Transverse colon (tissue), 4 donors: ENCODE data around the gene HSD17B13. TPM values are rescaled to one million over a fixed set of nuclear protein-coding genes. Genes with fewer than 3 reads are reported as not detected.

Source experiments
- DNase-seq: peaks from one replicate; pipeline ENCODE4 v3.0.0-alpha.2; 2019
- H3K27ac ChIP-seq, 4 donors: fragments of 200-600 bp; sonication (generic); 2 replicates each; pipeline ENCODE4 v1.5.1; 2016 to 2018; ENCODE audit warnings: inconsistent platforms in 4 of 4
- H3K27me3 ChIP-seq: fragments of 200-600 bp; sonication (generic); 2 replicates; pipeline ENCODE4 v1.5.1; 2017; ENCODE audit warnings: inconsistent platforms
- H3K36me3 ChIP-seq, 4 donors: fragments of 200-600 bp; sonication (generic); 2 replicates each; pipeline ENCODE4 v1.5.1; 2017 to 2019; ENCODE audit warnings: inconsistent platforms in 4 of 4
- H3K4me1 ChIP-seq, 4 donors: fragments of 200-600 bp; sonication (generic); 2 replicates each; pipeline ENCODE4 v1.5.1; 2017 to 2020; ENCODE audit warnings: inconsistent platforms in 4 of 4
- H3K4me3 ChIP-seq, 4 donors: fragments of 200-600 bp; sonication (generic); 1 replicate in 1 of 4; 2 replicates in 3 of 4; pipeline versions ENCODE4 v1.5.1 to v1.6.1; 2017 to 2019; ENCODE audit warnings: inconsistent platforms in 4 of 4
- H3K9me3 ChIP-seq, 2 donors: fragments of 200-600 bp; sonication (generic); 2 replicates each; pipeline ENCODE4 v1.5.1; 2017 to 2019; ENCODE audit warnings: inconsistent platforms in 2 of 2
- EP300 ChIP-seq: sonication (generic); formaldehyde crosslinking; IDR thresholded peaks from one replicate; pipeline ENCODE4 v1.6.1; 2017; ENCODE audit warnings: antibody characterized with exemption, low read depth
- POLR2A ChIP-seq: fragments of 450-650 bp; IDR thresholded peaks from one replicate; pipeline ENCODE4 v1.6.1; 2016; ENCODE audit warnings: antibody characterized with exemption, mild to moderate bottlenecking, moderate library complexity
- POLR2AphosphoS5 ChIP-seq, 3 donors: sonication (generic); formaldehyde crosslinking; IDR thresholded peaks; one replicate each; pipeline ENCODE4 v1.6.1; 2016; ENCODE audit warnings: antibody characterized with exemption in 3 of 3
- WGBS, 2 donors: methylation state at CpG; one replicate each; pipeline ENCODE4 v1.1.5; 2018; ENCODE audit warnings: low coverage in 1 of 2; 5-methylcytosine and 5-hydroxymethylcytosine counted together
- in situ Hi-C, 4 donors: fragments of 200-750 bp; cut with MboI; loops; one replicate each; pipeline versions ENCODE4 v1.15.0 to v1.15.1; 2017; ENCODE audit warnings: low sequenced_read_pairs in 3 of 4, low pct_ligation_motif_present in 1 of 4, low pct_unique_long_range_greater_than_20kb in 1 of 4
- intact Hi-C: fragments of 100-400 bp; cut with DNase I; formaldehyde crosslinking; loops from one replicate; pipeline ENCODE4 v1.15.1; 2023; ENCODE audit warnings: low total_unique reads
- total RNA-seq, 4 donors: library from RNA; depleted of rRNA; stranded (reverse); fragments of >200 nt; gene quantifications; one replicate each; pipeline ENCODE4 v1.1.0, GENCODE V29; 2016
- TF ChIP-seq, protein P1 (sequence below), 5 experiments: fragments of 200-600 bp in 3 of 5; fragments of 450-650 bp in 2 of 5; sonication (generic) in 3 of 5; IDR thresholded peaks; 1 replicate in 2 of 5; 2 replicates in 3 of 5; pipeline ENCODE4 v1.5.1; 2016 to 2017; ENCODE audit warnings: antibody characterized with exemption in 5 of 5, inconsistent platforms in 3 of 5, mild to moderate bottlenecking in 2 of 5, moderate library complexity in 1 of 5

Gene HSD17B13
- total RNA-seq, 4 donors from 2014 or later: 1.1 to 1.9 TPM; not detected in 2

DNA sequence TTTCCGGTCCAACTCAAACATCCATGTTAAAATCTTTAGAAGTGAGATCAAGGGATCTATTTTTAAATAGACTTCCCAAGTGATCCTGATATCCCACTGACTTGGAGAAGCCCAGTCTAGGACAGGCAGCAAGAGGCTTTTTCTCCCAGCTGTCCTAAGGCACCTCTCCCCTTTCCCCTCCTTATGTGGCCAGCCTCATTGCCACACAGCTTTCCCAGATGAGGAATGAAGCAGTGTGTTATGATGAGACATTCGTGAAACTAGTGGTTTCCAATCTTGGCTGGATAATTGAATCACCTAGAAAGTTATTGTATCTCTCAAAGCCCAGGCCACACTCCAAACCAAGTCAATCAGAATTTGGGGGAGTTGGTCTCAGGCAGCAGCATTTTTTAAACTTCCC lies 16.8 kb upstream of the HSD17B13 start:
- DNase-seq: no peak
- in situ Hi-C loops: no loop called here
- H3K27ac ChIP-seq: no peak overlapping the region
- H3K4me3 ChIP-seq: no peak overlapping the region
- H3K27me3 ChIP-seq: no peaks in the 10 kb centered on the region
- intact Hi-C loops: no loop called here
- 93 to 100% methylated on average over 1 to 2 of the region's 2 CpGs for WGBS, 2 donors
- no peaks in the 10 kb centered on the region for H3K9me3 ChIP-seq
- no peaks in the 10 kb centered on the region for H3K4me1 ChIP-seq
- H3K36me3 ChIP-seq: peaks cover 0 to 71% (median 33%) of the 10 kb centered on the region in 4 donors
- TF ChIP-seq EP300: no peak

DNA sequence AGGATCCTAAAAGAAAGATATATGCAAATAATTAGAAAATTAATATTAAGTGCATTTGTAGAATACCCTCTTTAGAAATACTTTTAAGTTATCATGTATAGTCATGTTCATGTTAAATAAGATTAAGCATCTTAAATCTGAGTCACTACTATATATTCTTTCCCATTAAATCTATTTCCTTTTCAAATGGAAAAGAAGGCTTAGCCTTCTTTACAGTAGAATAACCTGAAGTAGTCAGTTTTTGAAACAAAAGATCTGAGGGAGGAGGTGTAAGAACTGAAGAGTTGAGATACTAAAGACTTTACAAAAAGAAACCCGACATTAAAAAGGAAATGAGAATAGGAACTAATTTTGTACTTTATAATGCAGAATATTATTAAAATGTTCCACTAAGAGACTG lies 14.7 kb upstream of the HSD17B13 start:
- no peak overlapping the region for H3K27ac ChIP-seq
- TF ChIP-seq, protein P1, sequence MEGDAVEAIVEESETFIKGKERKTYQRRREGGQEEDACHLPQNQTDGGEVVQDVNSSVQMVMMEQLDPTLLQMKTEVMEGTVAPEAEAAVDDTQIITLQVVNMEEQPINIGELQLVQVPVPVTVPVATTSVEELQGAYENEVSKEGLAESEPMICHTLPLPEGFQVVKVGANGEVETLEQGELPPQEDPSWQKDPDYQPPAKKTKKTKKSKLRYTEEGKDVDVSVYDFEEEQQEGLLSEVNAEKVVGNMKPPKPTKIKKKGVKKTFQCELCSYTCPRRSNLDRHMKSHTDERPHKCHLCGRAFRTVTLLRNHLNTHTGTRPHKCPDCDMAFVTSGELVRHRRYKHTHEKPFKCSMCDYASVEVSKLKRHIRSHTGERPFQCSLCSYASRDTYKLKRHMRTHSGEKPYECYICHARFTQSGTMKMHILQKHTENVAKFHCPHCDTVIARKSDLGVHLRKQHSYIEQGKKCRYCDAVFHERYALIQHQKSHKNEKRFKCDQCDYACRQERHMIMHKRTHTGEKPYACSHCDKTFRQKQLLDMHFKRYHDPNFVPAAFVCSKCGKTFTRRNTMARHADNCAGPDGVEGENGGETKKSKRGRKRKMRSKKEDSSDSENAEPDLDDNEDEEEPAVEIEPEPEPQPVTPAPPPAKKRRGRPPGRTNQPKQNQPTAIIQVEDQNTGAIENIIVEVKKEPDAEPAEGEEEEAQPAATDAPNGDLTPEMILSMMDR (IDR thresholded peaks at IDR 0.05): no peak
- TF ChIP-seq EP300 (no peak), POLR2AphosphoS5 (IDR thresholded peaks at IDR 0.05) (no peak), POLR2A (no peak)
- WGBS, 2 donors: 80 to 100% methylated on average over 1 of the region's 1 CpG
- peaks cover 0 to 83% (median 35%) of the 10 kb centered on the region in 4 donors for H3K36me3 ChIP-seq
- no peak overlapping the region for H3K4me3 ChIP-seq
- H3K9me3 ChIP-seq: peaks cover 5 to 10% of the 10 kb centered on the region in 2 donors
- no peak for DNase-seq
- intact Hi-C loops (no loop called here), in situ Hi-C loops (no loop called here)
- no peaks in the 10 kb centered on the region for H3K27me3 ChIP-seq
- no peaks in the 10 kb centered on the region for H3K4me1 ChIP-seq

DNA sequence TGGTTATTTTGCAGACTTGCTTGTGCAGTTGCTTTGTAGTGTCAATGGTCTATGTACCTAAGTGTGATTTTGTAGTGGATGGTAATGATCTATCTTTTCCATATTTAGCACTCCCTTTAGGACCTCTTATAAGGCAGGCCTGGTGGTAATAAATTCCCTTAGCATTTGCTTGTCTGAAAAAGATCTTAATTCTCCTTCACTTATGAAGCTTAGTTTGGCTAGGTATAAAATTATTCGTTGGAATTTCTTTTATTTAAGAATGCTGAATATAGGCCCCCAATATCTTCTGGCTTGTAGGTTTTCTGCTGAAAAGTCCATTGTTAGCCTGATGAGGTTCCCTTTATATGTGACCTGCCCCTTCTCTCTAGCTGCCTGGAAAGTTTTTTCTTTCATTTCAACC lies 10.6 kb upstream of the HSD17B13 start:
- Histone ChIP-seq H3K36me3 (peaks cover 0 to 52% (median 19%) of the 10 kb centered on the region in 4 donors), H3K9me3 (peaks cover 5 to 10% of the 10 kb centered on the region in 2 donors), H3K4me1 (no peaks in the 10 kb centered on the region), H3K27me3 (no peaks in the 10 kb centered on the region), H3K4me3 (no peak overlapping the region), H3K27ac (no peak overlapping the region)
- in situ Hi-C loops (no loop called here), intact Hi-C loops (no loop called here)
- DNase-seq: no peak
- TF ChIP-seq POLR2A (no peak), POLR2AphosphoS5 (IDR thresholded peaks at IDR 0.05) (no peak), EP300 (no peak)
- TF ChIP-seq, protein P1 (IDR thresholded peaks at IDR 0.05): no peak
- WGBS, 2 donors: 100% methylated on average over 1 of the region's 1 CpG

DNA sequence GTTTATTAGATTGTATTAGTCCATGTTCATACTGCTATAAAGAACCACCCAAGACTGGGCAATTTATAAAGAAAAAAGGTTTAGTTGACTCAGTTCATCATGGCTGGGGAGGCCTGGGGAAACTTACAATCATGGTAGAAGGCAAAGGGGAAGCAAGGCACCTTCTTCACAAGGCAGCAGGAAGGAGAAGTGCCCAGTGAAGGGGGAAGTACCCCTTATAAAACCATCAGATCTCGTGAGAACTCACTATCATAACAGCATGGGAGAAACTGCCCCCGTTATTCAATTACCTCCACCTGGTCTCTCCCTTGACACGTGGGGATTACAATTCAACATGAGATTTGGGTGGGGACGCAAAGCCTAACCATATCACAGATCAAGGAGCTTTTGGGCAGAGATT lies 8.1 kb upstream of the HSD17B13 start:
- Histone ChIP-seq H3K4me3 (no peak overlapping the region), H3K4me1 (no peaks in the 10 kb centered on the region), H3K36me3 (peaks cover 0 to 27% (median 5%) of the 10 kb centered on the region in 4 donors), H3K9me3 (peaks cover 5 to 10% of the 10 kb centered on the region in 2 donors), H3K27me3 (no peaks in the 10 kb centered on the region), H3K27ac (no peak overlapping the region)
- 91% methylated on average over 4 of the region's 4 CpGs; no CpG with 5 or more reads in 1 of the 2 donors for WGBS, 2 donors
- in situ Hi-C loops (no loop called here), intact Hi-C loops (no loop called here)
- no peak for TF ChIP-seq POLR2A
- TF ChIP-seq EP300: no peak
- TF ChIP-seq, protein P1 (IDR thresholded peaks at IDR 0.05): no peak
- TF ChIP-seq POLR2AphosphoS5 (IDR thresholded peaks at IDR 0.05): no peak
- no peak for DNase-seq

DNA sequence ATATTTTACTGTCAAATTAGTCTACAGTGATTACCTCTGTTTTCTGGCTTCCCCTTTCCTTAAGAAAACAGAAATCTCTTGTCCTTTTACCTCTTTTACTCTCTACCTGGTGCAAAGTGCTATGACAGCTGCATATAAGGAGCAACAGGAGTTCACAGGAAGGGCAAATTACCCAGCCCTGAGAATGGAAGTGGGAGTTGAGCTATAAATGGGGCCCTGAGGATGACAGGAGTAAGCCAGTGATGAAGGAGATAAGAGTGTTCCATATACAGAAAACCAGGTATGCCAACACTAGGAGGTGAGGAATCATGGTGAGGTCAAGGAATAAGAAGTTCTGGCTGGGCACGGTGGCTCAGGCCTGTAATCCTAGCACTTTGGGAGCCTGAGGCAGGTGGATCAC lies 4.5 kb upstream of the HSD17B13 start:
- WGBS, 2 donors: 86% methylated on average over 1 of the region's 1 CpG; no CpG with 5 or more reads in 1 of the 2 donors
- H3K9me3 ChIP-seq: no peaks in the 10 kb centered on the region
- H3K27me3 ChIP-seq: no peaks in the 10 kb centered on the region
- H3K36me3 ChIP-seq: no peaks in the 10 kb centered on the region
- no peak overlapping the region for H3K27ac ChIP-seq
- peaks cover 0 to 6% (median 2%) of the 10 kb centered on the region in 4 donors for H3K4me1 ChIP-seq
- TF ChIP-seq POLR2A: no peak
- TF ChIP-seq, protein P1 (IDR thresholded peaks at IDR 0.05): no peak
- no peak for TF ChIP-seq EP300
- no peak for TF ChIP-seq POLR2AphosphoS5 (IDR thresholded peaks at IDR 0.05)
- DNase-seq: no peak
- in situ Hi-C loops (no loop called here), intact Hi-C loops (no loop called here)
- no peak overlapping the region for H3K4me3 ChIP-seq
